ENCODE measurements around the gene STARD3. TPM values are rescaled to one million over a fixed set of nuclear protein-coding genes. Genes with fewer than 3 reads are reported as not detected.

Gene STARD3
- total and polyA plus RNA-seq, 10 donors, result 59.5 to 166 (median 100) TPM

DNA sequence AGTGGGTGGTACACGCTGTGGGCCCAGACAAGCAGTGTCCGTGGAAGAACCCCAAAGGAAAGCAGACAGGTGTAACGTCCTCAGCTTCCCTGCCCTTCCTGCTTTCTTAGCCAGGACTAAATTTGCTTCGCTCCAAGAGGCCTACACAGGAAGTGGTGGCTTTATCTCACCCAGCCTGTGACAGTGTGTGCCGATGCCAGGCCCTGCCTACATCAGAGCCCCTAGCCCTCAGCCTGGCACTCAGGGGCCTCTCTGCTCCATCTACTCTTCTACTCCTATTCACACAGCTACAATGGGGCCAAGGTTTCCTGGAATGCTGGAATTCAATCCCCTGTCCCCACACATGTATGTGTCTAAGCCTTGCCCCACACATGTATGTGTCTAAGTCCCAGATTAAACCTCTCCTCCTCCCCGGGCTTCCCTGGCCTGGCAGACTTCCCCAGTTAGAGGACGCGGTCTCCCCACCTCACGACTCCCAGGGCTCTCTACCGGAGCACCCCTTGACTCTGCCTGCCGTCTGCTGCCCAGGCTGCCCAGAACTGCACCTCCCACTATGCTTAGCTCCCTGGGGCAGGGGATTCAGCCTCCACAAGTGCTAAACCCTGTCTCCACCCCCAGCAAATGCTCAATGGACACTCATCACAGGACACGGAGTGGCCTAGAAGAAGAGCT, 42.7 kb downstream of the STARD3 start:
- Histone ChIP-seq H3K27ac (peak overlapping the region; percentile 22 to 90 (median 72)), H3K4me1 (peaks cover 21 to 64% (median 58%) of the 10 kb centered on the region in 6 donors), H3K36me3 (peaks cover 0 to 42% (median 12%) of the 10 kb centered on the region in 6 donors), H3K27me3 (replicated peaks in 1 of 7) (no peaks in the 10 kb centered on the region), H3K4me3 (no peak overlapping the region), H3K9me3 (no peaks in the 10 kb centered on the region)
- WGBS, 5 donors, result 43 to 56% (median 45%) methylated on average over 12 of the region's 12 CpGs
- TF ChIP-seq, protein P1, sequence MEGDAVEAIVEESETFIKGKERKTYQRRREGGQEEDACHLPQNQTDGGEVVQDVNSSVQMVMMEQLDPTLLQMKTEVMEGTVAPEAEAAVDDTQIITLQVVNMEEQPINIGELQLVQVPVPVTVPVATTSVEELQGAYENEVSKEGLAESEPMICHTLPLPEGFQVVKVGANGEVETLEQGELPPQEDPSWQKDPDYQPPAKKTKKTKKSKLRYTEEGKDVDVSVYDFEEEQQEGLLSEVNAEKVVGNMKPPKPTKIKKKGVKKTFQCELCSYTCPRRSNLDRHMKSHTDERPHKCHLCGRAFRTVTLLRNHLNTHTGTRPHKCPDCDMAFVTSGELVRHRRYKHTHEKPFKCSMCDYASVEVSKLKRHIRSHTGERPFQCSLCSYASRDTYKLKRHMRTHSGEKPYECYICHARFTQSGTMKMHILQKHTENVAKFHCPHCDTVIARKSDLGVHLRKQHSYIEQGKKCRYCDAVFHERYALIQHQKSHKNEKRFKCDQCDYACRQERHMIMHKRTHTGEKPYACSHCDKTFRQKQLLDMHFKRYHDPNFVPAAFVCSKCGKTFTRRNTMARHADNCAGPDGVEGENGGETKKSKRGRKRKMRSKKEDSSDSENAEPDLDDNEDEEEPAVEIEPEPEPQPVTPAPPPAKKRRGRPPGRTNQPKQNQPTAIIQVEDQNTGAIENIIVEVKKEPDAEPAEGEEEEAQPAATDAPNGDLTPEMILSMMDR (IDR thresholded peaks at IDR 0.05 in 8 of 11, conservative IDR thresholded peaks at IDR 0.05 in 3 of 11), result no peak
- peak in 2 of 3 donors; percentile 79 to 81 for TF ChIP-seq POLR2AphosphoS5 (IDR thresholded peaks at IDR 0.05)
- peak; percentile 86 for DNase-seq
- intact Hi-C loops (cut with DNase I; ENCODE audit: low total_unique reads), result no loop called here

DNA sequence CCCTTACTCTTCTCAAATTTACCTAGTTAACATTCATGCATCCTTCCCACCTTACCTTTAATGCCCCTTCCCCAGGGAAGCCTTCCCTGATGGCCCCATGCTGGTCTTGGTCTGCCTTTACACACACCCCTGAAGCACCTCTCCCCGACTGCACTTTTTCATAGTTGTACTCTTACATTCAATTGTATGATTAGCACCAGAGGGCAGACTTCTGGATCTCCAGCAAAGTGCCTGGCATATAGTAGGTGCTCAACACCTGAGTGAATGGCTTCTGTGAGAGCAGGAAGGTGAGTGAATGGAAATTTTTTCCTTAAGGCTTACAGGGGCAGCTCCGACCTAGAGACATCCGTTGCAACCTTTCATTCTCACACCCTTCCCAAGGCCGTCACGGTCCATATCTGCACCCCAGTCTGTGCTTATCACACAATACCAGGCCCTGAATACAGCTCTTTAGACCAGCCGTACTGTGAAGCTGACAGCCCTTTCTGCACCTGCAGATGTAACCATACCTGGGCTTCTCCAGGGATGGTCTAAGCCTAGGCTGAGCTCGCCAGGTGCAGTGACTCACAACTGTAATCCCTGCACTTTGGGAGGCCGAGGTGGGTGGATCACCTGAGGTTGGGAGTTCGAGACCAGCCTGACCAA, 46.5 kb downstream of the STARD3 start:
- intact Hi-C loops (cut with DNase I; ENCODE audit: low total_unique reads), result no loop called here
- H3K36me3 ChIP-seq, result peaks cover 0 to 52% (median 19%) of the 10 kb centered on the region in 6 donors
- H3K4me3 ChIP-seq, result no peak overlapping the region
- H3K27ac ChIP-seq, result no peak overlapping the region
- H3K9me3 ChIP-seq, result no peaks in the 10 kb centered on the region
- 87 to 98% (median 91%) methylated on average over 9 of the region's 9 CpGs for WGBS, 5 donors
- TF ChIP-seq POLR2A (IDR thresholded peaks at IDR 0.05), result no peak
- peaks cover 11 to 38% (median 28%) of the 10 kb centered on the region in 6 donors for H3K4me1 ChIP-seq
- peak; percentile 36 for DNase-seq
- H3K27me3 ChIP-seq (replicated peaks in 1 of 7), result no peaks in the 10 kb centered on the region

DNA sequence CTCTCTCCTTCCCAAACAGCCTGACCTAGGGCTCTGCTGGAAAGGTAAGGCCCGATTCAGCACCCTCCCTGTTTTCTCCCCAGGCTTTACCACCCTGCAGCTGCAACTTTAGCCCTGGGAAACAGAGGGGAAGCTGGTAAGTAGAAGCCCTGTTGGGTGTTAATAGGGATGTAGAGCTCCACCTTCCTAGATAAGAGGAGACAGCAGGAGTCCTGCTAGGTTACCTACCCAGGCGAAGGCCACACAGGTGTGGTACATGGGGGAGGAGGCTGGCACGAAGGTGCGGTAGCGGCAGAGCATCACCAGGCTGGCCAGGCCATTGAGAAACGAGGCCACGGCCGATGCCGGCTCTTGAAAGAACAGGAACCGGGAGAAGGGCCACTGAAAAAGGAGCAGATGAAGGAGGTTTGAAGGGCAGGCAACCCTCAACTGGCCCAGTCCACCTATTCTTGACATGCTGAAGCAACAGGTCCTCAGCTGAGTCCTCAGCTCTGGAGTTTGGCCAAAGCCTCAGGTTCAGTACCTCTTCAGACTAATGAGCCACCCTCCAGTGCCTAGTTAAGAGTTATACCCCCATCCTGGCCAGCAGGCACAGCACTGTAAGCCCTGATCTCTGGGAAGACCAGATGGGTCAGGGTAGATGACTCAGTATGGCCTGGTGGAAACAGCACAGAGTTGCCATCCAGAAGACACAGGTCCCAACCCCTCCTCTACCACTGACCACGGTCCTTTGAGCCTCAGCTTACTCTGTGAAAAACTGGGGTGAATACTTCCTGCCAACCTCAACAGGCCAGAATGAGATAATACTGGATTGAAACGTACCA, 47.6 kb downstream of the STARD3 start:
- intact Hi-C loops (cut with DNase I; ENCODE audit: low total_unique reads), result no loop called here
- Histone ChIP-seq H3K27me3 (replicated peaks in 1 of 7) (no peaks in the 10 kb centered on the region), H3K9me3 (no peaks in the 10 kb centered on the region), H3K36me3 (peaks cover 0 to 51% (median 19%) of the 10 kb centered on the region in 6 donors), H3K4me1 (peaks cover 5 to 36% (median 28%) of the 10 kb centered on the region in 6 donors), H3K27ac (no peak overlapping the region), H3K4me3 (no peak overlapping the region)
- peak; percentile 52 for DNase-seq
- WGBS, 5 donors, result 91 to 96% (median 94%) methylated on average over 12 of the region's 12 CpGs
- no peak for TF ChIP-seq POLR2AphosphoS5 (IDR thresholded peaks at IDR 0.05)
- no peak for TF ChIP-seq POLR2A (IDR thresholded peaks at IDR 0.05)
- TF ChIP-seq, protein P1 (IDR thresholded peaks at IDR 0.05 in 8 of 11, conservative IDR thresholded peaks at IDR 0.05 in 3 of 11), result no peak

DNA sequence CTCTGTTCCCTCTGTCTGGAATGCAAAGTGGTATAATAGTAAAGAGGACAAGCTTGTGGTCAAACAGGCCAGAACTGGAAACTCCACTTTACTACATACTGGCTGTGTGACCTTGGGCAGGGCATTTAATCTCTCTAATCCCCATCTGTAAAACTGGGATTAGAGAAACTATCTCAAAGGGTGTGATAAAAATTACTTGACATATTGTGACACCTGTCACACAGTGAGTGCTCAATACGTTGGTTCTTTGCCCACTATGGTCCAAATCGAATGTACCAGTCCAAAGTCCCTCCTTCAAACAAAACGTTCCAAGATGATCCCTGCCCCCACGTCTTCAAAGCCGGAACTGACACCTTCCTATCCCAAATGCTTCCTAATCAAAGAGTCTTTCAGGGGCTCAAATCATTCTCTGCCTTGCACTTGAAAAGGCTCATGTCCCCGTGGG, 50.2 kb downstream of the STARD3 start:
- Histone ChIP-seq H3K4me3 (peak overlapping the region in 6 of 8 donors; percentile 57 to 80 (median 64)), H3K27me3 (replicated peaks in 1 of 7) (no peaks in the 10 kb centered on the region), H3K27ac (peak overlapping the region in 7 of 8 donors; percentile 91 to 96 (median 91)), H3K36me3 (peaks cover 0 to 38% (median 17%) of the 10 kb centered on the region in 6 donors), H3K4me1 (peaks cover 0 to 21% (median 15%) of the 10 kb centered on the region in 6 donors), H3K9me3 (no peaks in the 10 kb centered on the region)
- no peak for DNase-seq
- TF ChIP-seq POLR2A (IDR thresholded peaks at IDR 0.05) (no peak), POLR2AphosphoS5 (IDR thresholded peaks at IDR 0.05) (no peak)
- TF ChIP-seq, protein P1 (IDR thresholded peaks at IDR 0.05 in 8 of 11, conservative IDR thresholded peaks at IDR 0.05 in 3 of 11), result no peak
- WGBS, 5 donors, result 59 to 73% (median 72%) methylated on average over 6 of the region's 6 CpGs
- intact Hi-C loops (cut with DNase I; ENCODE audit: low total_unique reads), result no loop called here

Data from spleen (tissue), 11 donors.